ENCODE data around the gene TPP1. TPM values are rescaled to one million over a fixed set of nuclear protein-coding genes. Genes with fewer than 3 reads are reported as not detected.

Gene TPP1
- total and polyA plus RNA-seq, 10 of the 15 experiments (the other 5 are each of a cell fraction or from before 2014, with no cell fraction given) = 7.5 to 64.6 (median 38.3) TPM

DNA sequence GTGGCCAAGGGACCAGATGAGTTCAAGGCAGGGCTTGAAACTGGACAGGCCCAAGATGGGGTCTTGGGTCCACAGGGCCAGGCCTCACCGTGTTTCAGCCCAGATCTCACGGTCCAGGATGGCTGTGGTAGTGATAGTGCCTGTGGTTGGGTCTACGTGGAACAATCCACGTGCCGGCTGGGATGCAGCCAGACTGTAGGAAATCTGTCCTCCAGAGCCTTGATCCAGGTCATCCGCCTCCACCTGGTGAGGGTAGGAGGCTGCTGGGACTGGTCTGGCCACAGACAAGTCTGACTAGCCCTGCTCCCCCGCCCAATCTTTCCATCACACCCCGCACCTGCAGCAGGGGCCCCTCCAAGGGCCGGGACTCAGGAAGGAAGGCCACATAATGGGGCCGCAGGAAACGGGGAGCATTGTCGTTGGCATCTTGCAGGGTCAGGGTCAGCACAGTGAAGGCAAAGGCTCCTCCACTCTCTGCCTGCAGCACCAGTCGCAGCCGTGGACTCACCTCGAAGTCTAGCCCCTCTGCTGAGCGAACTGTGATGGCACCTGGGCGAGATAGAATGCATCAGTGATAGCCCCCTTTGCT lies 6.7 kb upstream of the TPP1 start:
- Histone ChIP-seq H3K27me3 (replicated peaks in 1 of 2; ENCODE audit: control insufficient read depth in 2 of 2, insufficient read depth in 2 of 2, low read length in 1 of 2) (no peaks in the 10 kb centered on the region), H3K9me3 (replicated peaks; ENCODE audit: control insufficient read depth, insufficient read depth, low read length) (no peaks in the 10 kb centered on the region), H3K4me2 (ENCODE audit: control insufficient read depth, insufficient read depth) (no peak overlapping the region), H3K79me2 (ENCODE audit: control insufficient read depth, insufficient read depth, low read length) (no peaks in the 10 kb centered on the region), H3K27ac (ENCODE audit: control insufficient read depth, insufficient read depth) (no peak overlapping the region), H3K9ac (ENCODE audit: control insufficient read depth, insufficient read depth, low read length) (no peak overlapping the region), H2AFZ (ENCODE audit: control insufficient read depth, low read depth, low read length) (no peak overlapping the region), H3K4me1 (ENCODE audit: control insufficient read depth, insufficient read depth, low read length) (peaks cover 9% of the 10 kb centered on the region), H3K36me3 (ENCODE audit: control insufficient read depth in 2 of 2, insufficient read depth in 2 of 2, low read length in 1 of 2) (no peaks in the 10 kb centered on the region), H4K20me1 (ENCODE audit: control insufficient read depth, insufficient read depth) (no peaks in the 10 kb centered on the region), H3K4me3 (no peak overlapping the region)
- ChIA-PET SMC1A (ENCODE audit: uncharacterized antibody, unreplicated experiment) (no interaction called here), CTCF (no interaction called here), RAD21 (ENCODE audit: unreplicated experiment) (no interaction called here), POLR2A (interaction anchor here (9.1 kb wide), 1 partner anchor 16 kb away, joined by 85 read pairs; the partner anchor contains the start of gene TAF10)
- intact Hi-C loops (cut with micrococcal nuclease; ENCODE audit: unreplicated experiment) (no loop called here), in situ Hi-C loops (cut with MboI) (no loop called here)
- no peak for FAIRE-seq
- TF ChIP-seq SMAD5 (IDR thresholded peaks at IDR 0.05; ENCODE audit: low read depth) = no peak
- no peak for TF ChIP-seq RUNX3 (IDR thresholded peaks at IDR 0.05; ENCODE audit: low read length)
- TF ChIP-seq NFYB (IDR thresholded peaks at IDR 0.05; ENCODE audit: insufficient read depth, low read depth, low read length) = no peak
- TF ChIP-seq ETV6 (conservative IDR thresholded peaks at IDR 0.05 in 1 of 2, IDR thresholded peaks at IDR 0.05 in 1 of 2; ENCODE audit: borderline replicate concordance in 1 of 2, low read depth in 1 of 2) = no peak
- TF ChIP-seq ZNF622 (IDR thresholded peaks at IDR 0.05) = no peak
- no peak for TF ChIP-seq CHD4 (IDR thresholded peaks at IDR 0.05)
- TF ChIP-seq SIN3A (IDR thresholded peaks at IDR 0.05; ENCODE audit: low read depth, low read length) = no peak
- TF ChIP-seq CHD1 (IDR thresholded peaks at IDR 0.05; ENCODE audit: low read depth, low read length) = no peak
- no peak for TF ChIP-seq SREBF1 (IDR thresholded peaks at IDR 0.05; ENCODE audit: low read length)
- TF ChIP-seq HDGF (IDR thresholded peaks at IDR 0.05) = no peak
- TF ChIP-seq, protein P1, sequence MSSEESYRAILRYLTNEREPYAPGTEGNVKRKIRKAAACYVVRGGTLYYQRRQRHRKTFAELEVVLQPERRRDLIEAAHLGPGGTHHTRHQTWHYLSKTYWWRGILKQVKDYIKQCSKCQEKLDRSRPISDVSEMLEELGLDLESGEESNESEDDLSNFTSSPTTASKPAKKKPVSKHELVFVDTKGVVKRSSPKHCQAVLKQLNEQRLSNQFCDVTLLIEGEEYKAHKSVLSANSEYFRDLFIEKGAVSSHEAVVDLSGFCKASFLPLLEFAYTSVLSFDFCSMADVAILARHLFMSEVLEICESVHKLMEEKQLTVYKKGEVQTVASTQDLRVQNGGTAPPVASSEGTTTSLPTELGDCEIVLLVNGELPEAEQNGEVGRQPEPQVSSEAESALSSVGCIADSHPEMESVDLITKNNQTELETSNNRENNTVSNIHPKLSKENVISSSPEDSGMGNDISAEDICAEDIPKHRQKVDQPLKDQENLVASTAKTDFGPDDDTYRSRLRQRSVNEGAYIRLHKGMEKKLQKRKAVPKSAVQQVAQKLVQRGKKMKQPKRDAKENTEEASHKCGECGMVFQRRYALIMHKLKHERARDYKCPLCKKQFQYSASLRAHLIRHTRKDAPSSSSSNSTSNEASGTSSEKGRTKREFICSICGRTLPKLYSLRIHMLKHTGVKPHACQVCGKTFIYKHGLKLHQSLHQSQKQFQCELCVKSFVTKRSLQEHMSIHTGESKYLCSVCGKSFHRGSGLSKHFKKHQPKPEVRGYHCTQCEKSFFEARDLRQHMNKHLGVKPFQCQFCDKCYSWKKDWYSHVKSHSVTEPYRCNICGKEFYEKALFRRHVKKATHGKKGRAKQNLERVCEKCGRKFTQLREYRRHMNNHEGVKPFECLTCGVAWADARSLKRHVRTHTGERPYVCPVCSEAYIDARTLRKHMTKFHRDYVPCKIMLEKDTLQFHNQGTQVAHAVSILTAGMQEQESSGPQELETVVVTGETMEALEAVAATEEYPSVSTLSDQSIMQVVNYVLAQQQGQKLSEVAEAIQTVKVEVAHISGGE (CRISPR knock-in tag; IDR thresholded peaks at IDR 0.05) = no peak
- no peak for TF ChIP-seq STAT3 (IDR thresholded peaks at IDR 0.05; ENCODE audit: low read depth, low read length)
- TF ChIP-seq BHLHE40 (IDR thresholded peaks at IDR 0.05; ENCODE audit: borderline replicate concordance in 1 of 2, low read depth in 2 of 2, low read length in 1 of 2) = no peak
- no peak for TF ChIP-seq SP1 (IDR thresholded peaks at IDR 0.05; ENCODE audit: low read depth, low read length)
- no peak for TF ChIP-seq SREBF2 (IDR thresholded peaks at IDR 0.05; ENCODE audit: low read length)
- DNase-seq (ENCODE audit: low read depth, low spot score) = no peak
- no peak for ATAC-seq
- no TSS peak for BruUV-seq (replicated peaks)
- 65% methylated on average over 17 of the region's 17 CpGs for WGBS (ENCODE audit: insufficient coverage, insufficient replicate concordance, low lambda C conversion rate, missing lambda C conversion rate)

Data from GM12878 (cell line).